GM12892 (cell line): Measurements from ENCODE around the gene SF3A2.

Experiments
- POLR2A ChIP-seq: IDR thresholded peaks from 2 replicates; pipeline ENCODE4 v1.6.1; 2011; ENCODE audit warnings: low read depth, low read length, control low read depth
- POLR2AphosphoS5 ChIP-seq: IDR thresholded peaks from 2 replicates; pipeline ENCODE4 v1.6.1; 2011; ENCODE audit warnings: low read depth, low read length, control low read depth
- TAF1 ChIP-seq: IDR thresholded peaks from 2 replicates; pipeline ENCODE4 v1.6.1; 2011; ENCODE audit warnings: low read depth, mild to moderate bottlenecking, control low read depth, low read length, borderline replicate concordance

DNA sequence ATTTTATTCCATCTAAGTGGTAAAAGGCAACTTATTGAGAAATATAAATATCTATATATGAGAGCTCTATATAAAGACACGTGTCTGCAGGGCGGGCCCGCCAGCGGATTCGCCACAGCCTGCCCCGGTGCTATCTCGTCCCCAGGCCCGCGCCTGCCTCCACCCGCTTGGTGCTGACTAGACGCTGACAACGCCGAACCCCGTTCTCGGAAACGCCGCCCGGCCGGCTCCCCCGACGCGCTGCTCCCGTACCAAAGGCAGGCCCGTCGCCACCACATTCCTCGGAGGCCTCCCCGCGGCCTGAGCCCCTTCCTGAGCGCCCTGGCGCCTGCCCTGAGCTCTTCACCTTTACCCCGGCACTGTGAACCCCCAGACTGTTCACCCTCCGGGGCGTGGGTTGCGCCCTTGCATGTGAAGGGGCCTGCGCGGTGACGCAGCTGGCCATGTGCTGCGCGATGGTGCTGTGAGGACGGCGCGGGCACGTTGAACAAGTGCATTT, 6.5 kb upstream of the SF3A2 start:
- TF ChIP-seq POLR2A (no peak), POLR2AphosphoS5 (no peak), TAF1 (no peak)
